CD4-positive, alpha-beta T cell treated with Interleukin-6 for 4 hours (primary cell): ENCODE data around the gene TMEM87B.
"Not testable (repeated sequence)": the region's sequence is repeated elsewhere in the genome, so short reads cannot be mapped to it uniquely, and the experiment has no call there.

Source experiments
- DNase-seq: peaks from one replicate; pipeline ENCODE4 v3.0.0-alpha.2; 2020; ENCODE audit warnings: mixed read lengths

The TMEM87B gene

GRCh38 chr2:112136096-112136495 is 81.0 kb downstream of the TMEM87B start:
- DNase-seq: no peak

DNA sequence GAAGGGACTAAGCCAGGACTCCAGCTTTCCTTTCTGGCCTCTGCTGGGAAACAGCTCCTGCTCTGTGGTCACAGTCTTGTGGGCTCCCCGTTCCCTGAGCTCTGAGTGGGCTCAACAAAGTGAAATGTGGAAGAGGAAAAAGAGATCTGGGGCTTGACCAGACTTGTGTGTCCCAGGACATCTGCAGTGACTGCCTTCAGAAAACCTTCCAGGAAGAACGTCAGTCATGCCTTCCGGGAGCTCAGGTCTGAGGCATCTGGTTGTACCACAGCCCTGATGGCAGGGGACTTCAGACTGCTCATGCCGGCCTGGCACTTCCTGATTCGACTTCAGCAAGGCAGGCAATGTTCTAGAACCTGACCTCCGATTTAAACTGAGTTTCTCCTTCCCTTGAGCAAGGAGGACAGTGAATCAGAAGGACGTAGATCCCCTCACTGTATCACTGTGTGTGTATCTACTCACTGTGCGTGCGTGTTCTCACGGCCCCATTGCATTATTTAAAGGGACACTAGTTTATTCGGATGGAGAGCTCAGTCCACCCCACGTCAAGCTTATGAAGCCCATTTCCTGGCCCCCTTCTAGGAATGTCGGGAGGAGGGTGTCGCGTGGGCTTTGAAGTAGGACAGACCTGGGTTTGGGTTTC is 82.6 kb downstream of the TMEM87B start:
- peak; percentile 48 for DNase-seq

DNA sequence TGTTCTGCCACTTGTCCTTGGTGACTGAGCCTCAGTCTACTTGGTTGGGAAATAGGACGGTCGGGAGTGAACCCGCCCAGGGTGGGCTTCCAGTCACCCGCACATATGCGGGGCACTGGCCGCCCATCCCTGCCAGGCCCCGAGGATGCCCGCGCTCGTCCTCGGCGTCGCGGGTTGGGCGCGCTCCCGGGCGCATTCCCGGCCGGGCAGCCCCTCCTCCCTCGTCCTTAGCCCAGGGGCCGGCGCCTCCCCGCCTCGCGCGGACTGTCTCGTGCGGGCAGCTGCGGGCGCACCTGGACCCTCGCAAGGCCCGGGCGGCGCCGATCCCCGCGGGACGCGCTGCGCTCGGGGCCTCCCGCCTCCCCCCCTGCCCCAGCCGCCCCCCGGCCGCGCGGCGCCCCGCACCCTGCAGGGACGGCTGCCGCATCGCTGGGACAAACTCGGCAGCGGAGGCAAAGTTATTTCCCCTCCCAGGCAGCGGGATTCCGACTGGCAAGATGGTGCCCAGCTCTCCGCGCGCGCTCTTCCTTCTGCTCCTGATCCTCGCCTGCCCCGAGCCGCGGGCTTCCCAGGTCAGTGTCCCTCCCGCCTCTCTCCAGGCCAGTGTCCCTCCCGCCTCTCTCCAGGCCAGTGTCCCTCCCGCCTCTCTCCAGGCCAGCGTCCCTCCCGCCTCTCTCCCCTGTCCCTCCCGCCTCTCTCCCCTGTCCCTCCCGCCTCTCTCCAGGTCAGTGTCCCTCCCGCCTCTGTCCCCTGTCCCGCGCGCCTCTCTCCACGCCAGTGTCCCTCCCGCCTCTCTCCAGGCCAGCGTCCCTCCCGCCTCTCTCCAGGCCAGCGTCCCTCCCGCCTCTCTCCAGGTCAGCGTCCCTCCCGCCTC is 83.3 kb downstream of the TMEM87B start, which contains the start of gene FBLN7:
FBLN7 (plus strand) TSS at position 227 of the 874 bp plus-strand sequence; CDS start at position 498, 271 bp downstream.
- DNase-seq: peak; percentile 36

- not testable (repeated sequence) for DNase-seq
Observed at GRCh38 chr2:112139033-112139614, 84.1 kb downstream of the TMEM87B start.

DNA sequence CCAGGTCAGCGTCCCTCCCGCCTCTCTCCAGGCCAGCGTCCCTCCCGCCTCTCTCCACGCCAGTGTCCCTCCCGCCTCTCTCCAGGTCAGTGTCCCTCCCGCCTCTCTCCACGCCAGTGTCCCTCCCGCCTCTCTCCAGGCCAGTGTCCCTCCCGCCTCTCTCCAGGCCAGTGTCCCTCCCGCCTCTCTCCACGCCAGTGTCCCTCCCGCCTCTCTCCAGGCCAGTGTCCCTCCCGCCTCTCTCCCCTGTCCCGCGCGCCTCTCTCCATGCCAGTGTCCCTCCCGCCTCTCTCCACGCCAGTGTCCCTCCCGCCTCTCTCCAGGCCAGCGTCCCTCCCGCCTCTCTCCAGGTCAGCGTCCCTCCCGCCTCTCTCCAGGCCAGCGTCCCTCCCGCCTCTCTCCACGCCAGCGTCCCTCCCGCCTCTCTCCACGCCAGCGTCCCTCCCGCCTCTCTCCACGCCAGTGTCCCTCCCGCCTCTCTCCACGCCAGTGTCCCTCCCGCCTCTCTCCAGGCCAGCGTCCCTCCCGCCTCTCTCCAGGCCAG is 84.7 kb downstream of the TMEM87B start:
- not testable (repeated sequence) for DNase-seq

DNA sequence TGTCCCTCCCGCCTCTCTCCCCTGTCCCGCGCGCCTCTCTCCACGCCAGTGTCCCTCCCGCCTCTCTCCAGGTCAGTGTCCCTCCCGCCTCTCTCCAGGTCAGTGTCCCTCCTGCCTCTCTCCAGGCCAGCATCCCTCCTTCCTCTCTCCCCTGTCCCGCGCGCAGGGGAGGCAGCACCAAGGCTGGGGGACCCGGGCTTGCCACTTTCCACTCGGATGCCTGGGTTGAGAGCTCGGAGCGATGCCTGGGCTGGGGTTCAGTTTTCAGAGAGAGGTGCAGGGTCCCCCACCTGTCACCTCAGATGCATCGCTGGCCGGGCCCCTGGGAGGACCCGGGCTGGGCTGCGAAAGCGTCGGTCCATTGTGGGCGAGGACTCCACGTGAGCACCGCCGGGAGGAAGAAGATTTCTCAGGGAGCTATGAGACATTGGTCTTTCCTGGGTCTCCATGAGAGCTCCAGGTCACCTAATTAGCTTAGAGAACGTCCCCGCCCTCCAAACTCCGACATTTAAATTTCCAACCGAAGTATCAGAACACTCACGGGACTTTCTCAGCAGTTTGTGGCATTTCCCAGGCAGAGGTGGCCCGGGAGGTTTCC is 85.2 kb downstream of the TMEM87B start:
- DNase-seq: no peak

DNA sequence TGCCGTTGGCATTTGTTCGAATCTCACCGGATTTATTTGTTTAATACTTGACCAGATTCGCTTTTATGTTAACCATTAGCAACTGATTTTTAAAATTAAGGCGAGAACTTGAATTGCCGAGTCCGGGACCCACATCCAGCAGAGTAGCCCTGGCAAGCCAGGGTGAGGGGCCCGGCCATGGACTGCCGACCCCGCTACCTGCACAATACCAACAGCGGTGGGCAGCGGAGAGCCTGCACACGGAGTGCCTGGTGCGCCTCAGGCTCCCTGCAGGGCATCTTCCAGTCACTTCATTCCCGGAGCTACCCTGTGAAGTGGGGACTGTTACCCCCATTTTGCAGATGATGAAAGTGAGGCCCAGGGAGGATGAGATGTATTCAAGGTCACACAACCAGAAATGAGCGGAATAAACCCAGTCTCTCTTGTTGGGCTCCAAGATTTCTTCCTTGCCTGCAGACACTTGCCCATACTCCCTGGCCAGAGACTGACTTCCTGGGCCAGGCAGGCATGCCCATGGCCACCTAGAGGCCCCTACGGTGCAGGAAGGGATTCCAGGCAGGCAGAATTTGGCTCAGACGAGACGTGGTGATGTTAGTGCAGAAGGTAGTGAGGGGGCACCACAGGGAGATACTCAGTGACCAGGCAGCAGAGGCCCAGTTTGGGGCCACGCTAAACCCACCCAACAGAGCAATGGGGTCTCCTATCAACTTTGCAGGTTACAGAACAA is 86.0 kb downstream of the TMEM87B start:
- no peak for DNase-seq

GRCh38 chr2:112141626-112142007 is 86.5 kb downstream of the TMEM87B start:
- no peak for DNase-seq

DNA sequence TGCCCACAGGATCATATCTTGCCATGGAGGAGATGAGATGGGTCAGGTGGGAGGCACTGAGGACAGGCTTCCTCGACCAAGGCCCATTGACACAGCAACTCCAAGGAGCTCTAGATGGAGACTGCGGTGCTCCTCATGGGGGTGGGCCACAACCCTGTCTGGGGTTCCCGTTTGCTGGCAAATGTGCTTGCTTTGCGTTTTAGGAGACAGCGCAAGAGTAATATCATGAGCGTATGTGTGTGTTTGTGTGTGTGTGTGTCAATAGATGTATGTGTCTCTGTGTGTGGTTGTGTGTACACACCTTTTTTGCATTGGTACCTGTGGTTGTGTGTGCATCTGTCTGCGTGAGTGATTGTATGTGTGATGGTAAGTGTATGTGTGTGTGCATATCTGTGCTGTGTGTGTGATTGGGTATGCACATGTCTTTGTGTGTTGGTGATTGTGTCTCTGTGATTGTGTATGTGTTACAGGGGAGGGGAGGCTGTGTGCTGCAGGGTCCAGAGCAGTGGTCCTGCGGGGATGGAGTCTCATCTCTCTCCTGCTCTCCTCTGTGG is 87.5 kb downstream of the TMEM87B start:
- DNase-seq: no peak

DNA sequence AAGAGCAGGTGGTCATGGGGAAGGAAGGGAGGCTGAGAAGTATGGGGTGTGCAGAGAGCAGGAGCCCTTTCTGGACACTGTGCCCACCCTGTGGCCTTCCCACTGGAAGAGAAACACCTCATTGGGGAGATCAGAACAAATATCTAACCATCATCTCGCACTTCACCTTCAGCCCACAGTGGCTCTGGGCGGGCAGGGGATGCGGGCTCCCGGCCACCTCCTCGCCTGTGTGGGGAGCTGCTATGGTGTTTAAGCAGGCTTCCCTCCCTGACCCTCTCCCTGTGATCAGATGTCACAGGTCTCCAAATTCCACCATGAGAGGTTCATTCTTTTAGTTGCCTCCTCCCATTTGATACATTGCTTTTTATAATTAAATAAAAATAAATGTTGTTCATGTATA is 88.1 kb downstream of the TMEM87B start:
- no peak for DNase-seq

DNA sequence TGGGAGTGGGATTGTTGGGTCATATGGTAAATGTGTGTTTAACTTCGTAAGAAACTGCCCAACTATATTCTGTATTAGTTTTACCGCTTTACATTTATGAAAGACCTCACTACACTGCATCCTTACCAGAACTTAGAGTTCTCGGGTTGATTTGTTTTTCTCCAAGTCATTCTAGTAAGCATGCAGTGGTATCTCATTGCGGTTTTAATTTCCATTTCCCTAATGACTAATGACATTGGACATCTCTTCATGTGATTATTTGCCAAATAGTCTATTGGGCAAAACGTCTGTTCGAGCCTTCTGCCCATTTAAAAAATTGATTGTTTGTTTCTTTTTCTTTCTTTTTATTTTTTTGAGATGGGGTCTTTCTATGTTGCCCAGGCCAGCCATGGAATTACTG is 89.9 kb downstream of the TMEM87B start:
- no peak for DNase-seq

DNA sequence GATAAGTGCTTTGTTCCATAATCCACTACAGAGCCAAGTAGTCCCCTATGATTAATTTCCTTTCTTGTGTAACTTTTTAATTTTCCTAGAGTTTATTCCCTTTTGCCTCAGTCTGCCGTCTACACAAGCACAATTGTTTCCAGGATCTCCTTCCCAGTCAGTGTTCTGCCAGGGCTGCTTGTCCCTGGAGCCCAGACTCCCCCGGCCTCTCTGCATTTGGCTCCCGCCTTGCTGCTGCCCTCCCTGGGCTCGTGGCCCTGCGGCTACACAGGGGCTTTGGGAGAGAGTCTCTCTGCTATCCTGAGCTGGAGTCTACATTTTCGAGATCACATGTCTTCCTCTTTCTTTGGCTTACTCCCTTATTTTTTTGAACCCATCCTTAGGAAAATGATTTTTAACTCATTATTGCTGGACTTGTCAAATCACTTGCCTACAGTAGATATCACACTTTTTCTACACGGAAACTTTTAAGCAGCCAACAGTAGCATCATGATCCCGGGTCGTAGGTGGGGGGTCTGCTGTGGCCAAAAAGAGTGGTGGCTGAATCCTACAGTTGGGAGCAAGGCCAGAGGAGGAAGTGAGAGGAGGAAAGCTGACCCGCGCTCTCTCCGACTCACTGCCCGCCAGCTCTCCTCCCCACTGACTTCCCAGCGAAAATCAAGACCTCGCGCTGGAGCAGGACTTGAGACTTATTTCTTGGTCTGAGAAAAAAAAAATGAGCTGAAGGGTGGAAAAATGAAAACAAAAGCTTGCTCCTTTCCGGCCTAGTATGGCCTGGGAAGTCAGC is 92.5 kb downstream of the TMEM87B start:
- no peak for DNase-seq

DNA sequence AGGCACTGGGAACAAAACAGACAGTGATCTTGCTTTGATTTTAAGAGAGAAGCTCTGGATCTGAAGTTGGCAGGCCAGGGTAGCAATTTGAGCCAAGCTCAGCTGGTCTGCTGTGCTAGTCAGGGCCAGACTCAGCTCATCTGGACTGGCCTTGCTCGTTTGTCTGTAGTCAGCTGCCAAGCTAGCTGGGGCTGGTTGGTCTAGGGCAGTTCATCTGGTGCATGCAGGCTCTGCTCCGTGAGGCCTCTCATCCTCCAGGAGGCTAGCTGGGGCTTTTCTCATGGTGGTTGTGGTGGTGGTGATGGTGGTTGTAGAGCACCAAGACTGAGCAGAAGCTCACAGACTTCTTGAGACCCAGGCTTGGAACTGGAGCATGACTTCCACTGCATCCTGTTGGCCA is 93.4 kb downstream of the TMEM87B start:
- DNase-seq: no peak

DNA sequence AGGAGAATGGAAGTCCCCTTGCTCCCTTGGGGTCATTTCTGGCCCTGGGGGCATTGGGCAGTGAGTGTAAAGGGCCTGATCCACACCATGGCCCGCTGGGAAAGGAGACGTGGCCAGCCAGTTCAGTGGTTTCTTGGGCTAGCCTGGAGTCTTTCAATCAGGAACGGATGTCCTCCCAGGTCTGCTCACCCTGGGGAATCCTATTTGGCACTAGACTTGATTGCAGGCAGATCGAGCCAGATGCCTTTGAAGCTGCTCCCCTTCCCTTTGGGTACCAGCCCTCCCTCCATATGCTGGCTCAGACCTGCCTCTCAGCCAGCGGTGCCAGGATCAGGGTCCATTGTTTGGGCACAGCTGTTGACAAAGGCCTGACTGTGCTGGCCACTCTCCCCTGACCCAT is 94.1 kb downstream of the TMEM87B start:
- DNase-seq: no peak

GRCh38 chr2:112149866-112150435 is 94.9 kb downstream of the TMEM87B start:
- no peak for DNase-seq

DNA sequence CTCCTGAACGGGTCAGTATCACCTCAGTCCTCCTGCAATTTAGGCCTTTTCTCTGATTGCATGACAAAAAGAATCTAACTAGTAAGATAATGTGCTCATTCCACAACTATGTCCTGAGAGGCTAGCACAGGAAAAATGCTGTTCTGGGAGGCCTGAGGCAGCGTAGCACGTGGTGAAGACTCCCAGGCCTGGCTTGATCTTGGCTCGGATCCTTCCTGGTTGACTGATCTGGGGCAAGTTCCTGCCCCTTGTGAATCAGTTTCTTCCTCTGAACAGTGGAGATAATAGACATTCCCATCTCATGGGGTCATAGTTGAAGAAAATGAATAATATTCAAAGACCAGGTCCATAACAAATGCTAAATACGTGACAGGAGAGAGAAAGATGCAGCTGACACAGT is 95.4 kb downstream of the TMEM87B start:
- no peak for DNase-seq

- DNase-seq: no peak
Observed at GRCh38 chr2:112150851-112151250, 95.8 kb downstream of the TMEM87B start.

DNA sequence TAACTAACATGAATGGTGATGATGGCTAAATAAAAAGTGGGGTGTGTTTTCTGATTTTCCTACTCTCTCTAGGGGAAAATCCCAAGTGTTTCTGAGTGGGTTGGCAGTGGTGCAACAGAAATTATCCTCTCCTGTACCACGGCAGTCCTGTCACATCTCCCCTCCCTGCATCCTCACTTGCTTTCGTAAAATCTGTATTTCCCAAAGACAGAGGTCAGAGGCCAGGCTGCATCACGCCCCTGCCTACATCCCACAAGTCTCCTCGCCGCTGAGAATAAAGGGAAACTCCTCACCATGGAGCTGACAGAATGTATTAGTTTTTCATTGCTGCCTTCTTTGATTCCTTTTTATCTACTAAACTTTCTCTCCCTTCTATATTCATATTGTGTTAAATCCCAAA is 96.2 kb downstream of the TMEM87B start:
- DNase-seq: no peak

DNA sequence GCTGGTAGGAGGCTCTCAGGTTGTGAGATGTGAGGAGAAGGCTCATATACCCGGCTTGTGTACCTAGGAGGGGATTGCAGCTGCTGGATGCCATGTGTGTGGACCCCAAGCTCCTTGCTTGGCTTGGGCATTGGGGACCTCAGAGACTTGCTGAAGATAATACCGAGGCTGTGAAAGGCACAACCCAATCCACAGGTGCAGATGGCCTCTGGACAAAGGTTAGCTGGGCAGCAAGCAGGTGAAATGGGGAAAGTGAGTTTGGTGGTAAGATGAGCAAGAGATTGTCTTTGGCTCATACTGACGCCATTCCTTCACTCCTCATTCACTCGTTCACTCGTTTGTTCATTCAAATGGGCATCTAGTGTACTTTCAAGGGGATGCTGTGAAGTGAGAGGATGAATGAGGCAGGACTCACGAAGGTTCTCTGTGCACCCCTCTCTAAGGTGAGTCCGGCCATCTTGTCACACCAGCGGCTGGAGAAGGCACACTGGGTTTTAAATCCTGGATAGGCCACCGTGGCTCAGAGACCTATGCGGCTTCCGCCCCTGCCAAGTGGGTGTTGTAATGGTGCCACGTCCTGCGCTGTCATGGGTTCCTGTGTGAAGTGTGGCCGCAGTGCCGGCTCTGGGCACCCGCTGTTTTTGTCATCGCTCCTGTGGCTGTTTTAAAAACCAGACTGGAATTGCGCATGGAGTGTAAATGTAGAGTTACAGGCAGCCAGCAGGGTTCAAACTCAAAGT is 96.8 kb downstream of the TMEM87B start:
- no peak for DNase-seq
